Amniotic stem cell (primary cell): ENCODE results near the gene CAAP1.
"Not testable (repeated sequence)": the region's sequence is repeated elsewhere in the genome, so short reads cannot be mapped to it uniquely, and the experiment has no call there.

Experiments
- DNase-seq: peaks from one replicate; lab custom pipeline; 2025; lab: John Stamatoyannopoulos, UW

The CAAP1 gene

GRCh38 chr9:26833792-26834191 is 58.8 kb downstream of the CAAP1 start:
- DNase-seq: no peak

GRCh38 chr9:26828391-26828955 is 64.1 kb downstream of the CAAP1 start:
- DNase-seq: not testable (repeated sequence)

- DNase-seq: no peak
These were observed 77.8 kb downstream of the CAAP1 start for GRCh38 chr9:26814799-26815198.

GRCh38 chr9:26813247-26813646 is 79.4 kb downstream of the CAAP1 start:
- no peak for DNase-seq

- DNase-seq: no peak
These were observed 80.4 kb downstream of the CAAP1 start for GRCh38 chr9:26812217-26812616.

- DNase-seq: no peak
These were observed 81.5 kb downstream of the CAAP1 start for GRCh38 chr9:26811106-26811505.

GRCh38 chr9:26809795-26810194 is 82.8 kb downstream of the CAAP1 start:
- no peak for DNase-seq

- DNase-seq: no peak
These were observed 85.4 kb downstream of the CAAP1 start for GRCh38 chr9:26807161-26807560.

- DNase-seq: no peak
These were observed 89.7 kb downstream of the CAAP1 start for GRCh38 chr9:26802921-26803320.

GRCh38 chr9:26801772-26802171 is 90.8 kb downstream of the CAAP1 start:
- DNase-seq: no peak

GRCh38 chr9:26800322-26800721 is 92.3 kb downstream of the CAAP1 start:
- no peak for DNase-seq

GRCh38 chr9:26791274-26791673 is 101.3 kb downstream of the CAAP1 start:
- DNase-seq: no peak
